ENCODE results near the gene STIM2. TPM values are rescaled to one million over a fixed set of nuclear protein-coding genes. Genes with fewer than 3 reads are reported as not detected.
A peak's percentile ranks its signal among the peaks of the same experiment; 100 is the strongest.

STIM2 gene
- total RNA-seq, 1 donor from 2014 or later: 36.7 TPM

DNA sequence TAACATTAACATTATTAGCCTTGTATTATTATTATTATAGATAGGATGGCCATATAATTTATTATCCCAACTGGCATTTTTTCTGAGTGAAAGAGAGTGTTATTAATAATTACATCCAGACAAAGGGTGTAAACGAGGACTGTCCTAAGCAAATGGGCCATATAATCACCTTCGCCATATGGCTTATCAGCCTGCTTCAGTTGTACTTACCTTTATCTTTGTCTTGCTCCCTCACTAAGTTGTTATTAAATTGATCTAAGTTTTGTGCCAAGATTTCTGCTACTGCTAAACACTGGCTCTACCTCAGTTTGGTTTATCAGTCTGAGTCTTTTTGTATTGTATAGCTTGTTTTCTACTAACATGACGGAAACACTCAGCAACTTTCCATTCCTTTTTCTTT, 76.9 kb downstream of the STIM2 start:
- Histone ChIP-seq H3K27me3 (no peaks in the 10 kb centered on the region), H3K36me3 (no peaks in the 10 kb centered on the region), H3K4me1 (peaks cover 10% of the 10 kb centered on the region), H3K9me3 (no peaks in the 10 kb centered on the region), H3K27ac (no peak overlapping the region), H3K4me3 (no peak overlapping the region)
- no peak for DNase-seq
- intact Hi-C loops (cut with DNase I): no loop called here
- ATAC-seq: no peak
- TF ChIP-seq, protein P1, sequence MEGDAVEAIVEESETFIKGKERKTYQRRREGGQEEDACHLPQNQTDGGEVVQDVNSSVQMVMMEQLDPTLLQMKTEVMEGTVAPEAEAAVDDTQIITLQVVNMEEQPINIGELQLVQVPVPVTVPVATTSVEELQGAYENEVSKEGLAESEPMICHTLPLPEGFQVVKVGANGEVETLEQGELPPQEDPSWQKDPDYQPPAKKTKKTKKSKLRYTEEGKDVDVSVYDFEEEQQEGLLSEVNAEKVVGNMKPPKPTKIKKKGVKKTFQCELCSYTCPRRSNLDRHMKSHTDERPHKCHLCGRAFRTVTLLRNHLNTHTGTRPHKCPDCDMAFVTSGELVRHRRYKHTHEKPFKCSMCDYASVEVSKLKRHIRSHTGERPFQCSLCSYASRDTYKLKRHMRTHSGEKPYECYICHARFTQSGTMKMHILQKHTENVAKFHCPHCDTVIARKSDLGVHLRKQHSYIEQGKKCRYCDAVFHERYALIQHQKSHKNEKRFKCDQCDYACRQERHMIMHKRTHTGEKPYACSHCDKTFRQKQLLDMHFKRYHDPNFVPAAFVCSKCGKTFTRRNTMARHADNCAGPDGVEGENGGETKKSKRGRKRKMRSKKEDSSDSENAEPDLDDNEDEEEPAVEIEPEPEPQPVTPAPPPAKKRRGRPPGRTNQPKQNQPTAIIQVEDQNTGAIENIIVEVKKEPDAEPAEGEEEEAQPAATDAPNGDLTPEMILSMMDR (IDR thresholded peaks at IDR 0.05): no peak

DNA sequence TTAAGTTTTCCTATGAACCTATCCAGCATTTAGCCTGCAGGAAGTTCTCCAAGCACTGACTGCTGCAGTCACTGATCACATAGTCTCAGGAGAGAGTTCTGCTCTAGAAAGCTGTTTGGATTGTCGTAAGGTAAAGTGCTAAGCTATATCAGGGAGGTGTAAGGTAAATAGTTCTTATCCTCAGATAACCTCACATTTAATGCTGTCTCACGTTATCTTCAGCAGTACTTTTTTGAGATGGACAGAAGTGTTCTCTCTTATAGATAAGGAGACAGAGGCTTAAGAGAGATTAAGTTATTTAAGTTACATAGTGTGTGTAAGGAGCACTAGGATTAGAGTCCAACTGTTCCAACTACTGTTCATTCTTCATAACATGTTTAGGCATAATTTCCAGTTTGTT, 77.9 kb downstream of the STIM2 start:
- Histone ChIP-seq H3K9me3 (no peaks in the 10 kb centered on the region), H3K27me3 (no peaks in the 10 kb centered on the region), H3K27ac (no peak overlapping the region), H3K36me3 (no peaks in the 10 kb centered on the region), H3K4me3 (no peak overlapping the region), H3K4me1 (peaks cover 10% of the 10 kb centered on the region)
- ATAC-seq (peak; percentile 34), DNase-seq (no peak)
- TF ChIP-seq, protein P1 (IDR thresholded peaks at IDR 0.05): no peak
- intact Hi-C loops (cut with DNase I): no loop called here

DNA sequence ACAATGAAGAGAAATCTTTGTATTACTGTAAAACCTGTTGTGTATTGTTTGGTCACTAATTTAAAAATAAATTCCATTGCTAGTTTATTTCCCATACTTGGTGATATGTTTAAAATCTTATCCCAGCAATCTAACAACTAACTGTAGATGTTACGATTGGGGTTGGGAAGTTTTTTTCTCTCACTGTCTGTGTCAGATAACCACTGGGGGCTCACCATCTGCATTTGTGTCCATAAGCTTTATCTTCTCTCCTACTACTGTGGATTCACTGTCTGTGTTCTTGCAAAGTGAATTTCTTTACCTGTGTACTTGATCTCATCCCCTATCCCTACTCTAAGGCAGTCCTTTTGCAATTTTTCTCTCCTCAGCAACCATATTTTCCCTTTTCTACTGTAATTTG, 81.3 kb downstream of the STIM2 start:
- no peaks in the 10 kb centered on the region for H3K27me3 ChIP-seq
- intact Hi-C loops (cut with DNase I): no loop called here
- H3K4me3 ChIP-seq: no peak overlapping the region
- no peak for ATAC-seq
- no peaks in the 10 kb centered on the region for H3K9me3 ChIP-seq
- no peak overlapping the region for H3K27ac ChIP-seq
- DNase-seq: no peak
- peaks cover 4% of the 10 kb centered on the region for H3K4me1 ChIP-seq
- TF ChIP-seq, protein P1 (IDR thresholded peaks at IDR 0.05): no peak
- no peaks in the 10 kb centered on the region for H3K36me3 ChIP-seq

DNA sequence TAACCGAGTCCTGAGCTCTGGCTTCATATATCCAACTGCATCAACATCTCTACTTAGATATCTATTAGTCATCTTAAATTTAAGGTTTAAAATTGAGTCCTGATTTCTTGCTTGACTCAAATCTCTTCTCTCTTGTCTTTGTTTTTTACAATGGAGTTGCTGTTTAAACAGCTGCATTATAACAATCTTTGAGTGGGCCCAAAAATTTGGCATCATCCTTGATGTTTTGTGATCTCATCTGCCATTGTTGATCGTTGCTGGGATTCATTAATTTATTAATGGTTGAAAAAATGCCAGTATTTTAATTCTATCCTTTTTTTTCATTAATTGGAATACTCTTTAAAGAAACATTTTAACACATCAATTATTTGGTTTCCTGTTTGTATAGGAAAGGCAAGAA, 82.2 kb downstream of the STIM2 start:
- DNase-seq (no peak), ATAC-seq (no peak)
- Histone ChIP-seq H3K27me3 (no peaks in the 10 kb centered on the region), H3K4me1 (peaks cover 4% of the 10 kb centered on the region), H3K4me3 (no peak overlapping the region), H3K36me3 (no peaks in the 10 kb centered on the region), H3K9me3 (no peaks in the 10 kb centered on the region), H3K27ac (no peak overlapping the region)
- intact Hi-C loops (cut with DNase I): no loop called here
- TF ChIP-seq, protein P1 (IDR thresholded peaks at IDR 0.05): no peak

DNA sequence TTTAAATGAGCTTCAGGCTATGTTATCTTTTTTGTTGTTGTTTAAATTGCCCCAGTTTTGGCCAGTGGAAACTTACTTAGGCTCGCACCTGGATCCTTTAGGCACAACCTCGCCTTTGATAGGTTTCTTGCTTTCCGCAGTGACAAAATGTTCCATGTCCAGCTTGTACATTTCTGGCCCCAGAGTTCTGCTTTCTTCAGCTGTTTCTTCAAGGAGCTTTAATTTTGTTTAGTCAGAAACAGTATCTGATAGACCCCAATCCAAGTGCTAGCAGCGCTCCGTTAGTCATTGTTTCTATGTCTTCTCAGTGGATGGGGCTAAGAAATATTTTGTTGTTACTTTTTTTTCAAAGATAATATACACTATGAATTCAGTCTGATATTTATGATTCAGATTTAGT, 82.8 kb downstream of the STIM2 start:
- Histone ChIP-seq H3K27me3 (no peaks in the 10 kb centered on the region), H3K27ac (no peak overlapping the region), H3K9me3 (no peaks in the 10 kb centered on the region), H3K4me3 (no peak overlapping the region), H3K4me1 (peaks cover 4% of the 10 kb centered on the region), H3K36me3 (no peaks in the 10 kb centered on the region)
- DNase-seq: no peak
- TF ChIP-seq, protein P1 (IDR thresholded peaks at IDR 0.05): no peak
- ATAC-seq: no peak
- intact Hi-C loops (cut with DNase I): no loop called here

DNA sequence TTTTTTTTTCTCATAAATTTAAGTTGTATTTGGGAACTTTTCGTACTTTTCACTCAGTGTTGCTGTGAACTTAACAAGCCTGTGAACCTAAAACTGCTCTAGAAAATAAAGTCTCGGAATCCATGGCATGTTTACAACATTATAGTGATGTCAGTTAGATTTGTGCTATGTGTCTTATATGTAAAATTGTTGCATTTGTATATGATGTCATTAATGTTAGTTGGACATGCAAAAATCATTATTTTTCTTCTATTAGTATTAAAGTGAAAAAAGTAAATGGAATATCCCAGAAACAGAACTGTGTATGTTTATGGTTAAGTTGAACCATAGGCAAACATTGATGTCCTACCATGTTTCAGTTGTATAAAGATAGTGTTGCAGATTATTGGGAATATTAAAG, 85.2 kb downstream of the STIM2 start:
- Histone ChIP-seq H3K36me3 (no peaks in the 10 kb centered on the region), H3K27me3 (no peaks in the 10 kb centered on the region), H3K9me3 (no peaks in the 10 kb centered on the region), H3K4me3 (no peak overlapping the region), H3K27ac (no peak overlapping the region), H3K4me1 (peaks cover 4% of the 10 kb centered on the region)
- DNase-seq (no peak), ATAC-seq (no peak)
- TF ChIP-seq, protein P1 (IDR thresholded peaks at IDR 0.05): no peak
- intact Hi-C loops (cut with DNase I): no loop called here
